H1 (cell line): Measurements from ENCODE around the gene SMLR1. TPM values are rescaled to one million over a fixed set of nuclear protein-coding genes. Genes with fewer than 3 reads are reported as not detected.

Experiments used
- CTCF ChIA-PET: fragments of 300-600 bp; sonication (Branson Sonifier 250); formaldehyde crosslinking; loops from one replicate; lab custom pipeline; 2021; ENCODE audit not compliant: partially characterized antibody; lab: Charles Lee
- POLR2A ChIA-PET: fragments of 300-600 bp; sonication (Branson Sonifier 250); formaldehyde crosslinking; loops from one replicate; lab custom pipeline; 2021; ENCODE audit warnings: inconsistent platforms; ENCODE audit not compliant: partially characterized antibody; lab: Charles Lee
- DNase-seq, 2 experiments: peaks; one replicate each; pipeline versions ENCODE4 v3.0.0 to v3.0.0-alpha.2; 2010 to 2022; ENCODE audit warnings: low spot score in 2 of 2, low read depth in 1 of 2, mixed read lengths in 1 of 2
- FAIRE-seq: peaks from 2 replicates; lab custom pipeline; 2011; peaks lifted over from hg19 to GRCh38; lab: Jason Lieb, UNC
- H2AFZ ChIP-seq: 2 replicates; pipeline ENCODE4 v1.8.1; 2012; ENCODE audit warnings: low read length, inconsistent platforms
- H2AK5ac ChIP-seq: 2 replicates; pipeline ENCODE4 v1.6.1; 2013; ENCODE audit warnings: low read depth, low read length
- H2BK120ac ChIP-seq: replicated peaks from 2 replicates; pipeline ENCODE3; 2013; ENCODE audit warnings: low read depth, low read length, inconsistent platforms
- H2BK12ac ChIP-seq: 2 replicates; pipeline ENCODE4 v1.6.1; 2013; ENCODE audit warnings: low read depth, low read length
- H2BK15ac ChIP-seq: 2 replicates; pipeline ENCODE4 v1.6.1; 2013; ENCODE audit warnings: low read length
- H2BK20ac ChIP-seq: 2 replicates; pipeline ENCODE4 v1.6.1; 2013; ENCODE audit warnings: low read length
- H2BK5ac ChIP-seq: 2 replicates; pipeline ENCODE4 v1.6.1; 2013; ENCODE audit warnings: low read depth, low read length
- H3K14ac ChIP-seq: 2 replicates; pipeline ENCODE4 v1.6.1; 2013; ENCODE audit warnings: inconsistent platforms; ENCODE audit not compliant: insufficient read length
- H3K18ac ChIP-seq: 2 replicates; pipeline ENCODE4 v1.6.1; 2013; ENCODE audit warnings: low read length; ENCODE audit errors: extremely low read depth
- H3K23ac ChIP-seq: 2 replicates; pipeline ENCODE4 v1.6.1; 2013; ENCODE audit warnings: inconsistent platforms; ENCODE audit not compliant: insufficient read length
- H3K23me2 ChIP-seq: 2 replicates; pipeline ENCODE4 v1.6.1; 2013; ENCODE audit warnings: low read depth, low read length
- H3K27ac ChIP-seq: 2 replicates; pipeline ENCODE4 v1.6.1; 2011; ENCODE audit warnings: low read depth, low read length, inconsistent platforms
- H3K27me3 ChIP-seq, 4 experiments: replicated peaks in 1 of 4; 1 replicate in 1 of 4; 2 replicates in 3 of 4; pipeline versions ENCODE4 v1.6.1 to v1.8.1; 2011 to 2013; ENCODE audit warnings: low read length in 3 of 4, mild to moderate bottlenecking in 3 of 4, inconsistent platforms in 2 of 4, mixed read lengths in 2 of 4, moderate library complexity in 1 of 4; ENCODE audit not compliant: control insufficient read depth in 3 of 4, insufficient read depth in 3 of 4; ENCODE audit errors: extremely low read depth in 1 of 4
- H3K36me3 ChIP-seq, 4 experiments: 2 replicates each; pipeline versions ENCODE4 v1.6.1 to v1.8.1; 2011 to 2013; ENCODE audit warnings: mild to moderate bottlenecking in 4 of 4, low read length in 3 of 4, moderate library complexity in 2 of 4, control low read depth in 1 of 4, inconsistent platforms in 1 of 4; ENCODE audit not compliant: insufficient read depth in 4 of 4, control insufficient read depth in 2 of 4
- H3K4ac ChIP-seq: replicated peaks from 2 replicates; pipeline ENCODE3; 2013; ENCODE audit warnings: low read length, low read depth, mixed read lengths, inconsistent platforms; ENCODE audit not compliant: insufficient read length
- H3K4me1 ChIP-seq, 4 experiments: replicated peaks in 1 of 4; 1 replicate in 1 of 4; 2 replicates in 3 of 4; pipeline versions ENCODE4 v1.6.1 to v1.8.1; 2011 to 2013; ENCODE audit warnings: low read length in 3 of 4, inconsistent platforms in 2 of 4, mixed read lengths in 1 of 4; ENCODE audit not compliant: insufficient read depth in 4 of 4, control insufficient read depth in 3 of 4
- H3K4me2 ChIP-seq, 2 experiments: 2 replicates each; pipeline versions ENCODE4 v1.6.1 to v1.8.1; 2011 to 2013; ENCODE audit warnings: low read depth in 2 of 2, low read length in 2 of 2, control low read depth in 1 of 2, inconsistent platforms in 1 of 2, mild to moderate bottlenecking in 1 of 2; ENCODE audit not compliant: insufficient read depth in 1 of 2
- H3K4me3 ChIP-seq, 4 experiments: fragments of 200-600, 300-600 bp in 1 of 4; sonication (generic), shearing (Covaris generic), sonication (Bioruptor Twin) in 1 of 4; 2 replicates each; pipeline versions ENCODE4 v1.5.1 to v1.8.1; 2011 to 2016; ENCODE audit warnings: low read length in 4 of 4, low read depth in 3 of 4, control low read depth in 2 of 4, inconsistent platforms in 2 of 4, mild to moderate bottlenecking in 2 of 4, mixed read lengths in 1 of 4, moderate library complexity in 1 of 4; ENCODE audit not compliant: insufficient read depth in 2 of 4; ENCODE audit errors: extremely low read depth in 1 of 4
- H3K56ac ChIP-seq: replicated peaks from 2 replicates; pipeline ENCODE3; 2013; ENCODE audit warnings: low read depth, mild to moderate bottlenecking, mixed read lengths, low read length, inconsistent platforms; ENCODE audit not compliant: insufficient read length
- H3K79me1 ChIP-seq: 2 replicates; pipeline ENCODE4 v1.6.1; 2013; ENCODE audit warnings: low read depth, low read length, control low read depth
- H3K79me2 ChIP-seq, 2 experiments: 2 replicates each; pipeline versions ENCODE4 v1.6.1 to v1.8.1; 2012 to 2013; ENCODE audit warnings: low read length in 2 of 2, mild to moderate bottlenecking in 2 of 2, inconsistent platforms in 1 of 2; ENCODE audit not compliant: insufficient read depth in 2 of 2, control insufficient read depth in 1 of 2
- H3K9ac ChIP-seq, 4 experiments: replicated peaks in 1 of 4; 1 replicate in 1 of 4; 2 replicates in 3 of 4; pipeline versions ENCODE4 v1.6.1 to v1.8.1; 2011 to 2013; ENCODE audit warnings: low read depth in 3 of 4, low read length in 3 of 4, control low read depth in 2 of 4, mild to moderate bottlenecking in 2 of 4, moderate library complexity in 2 of 4, inconsistent platforms in 1 of 4; ENCODE audit errors: extremely low read depth in 1 of 4
- H3K9me3 ChIP-seq, 2 experiments: 2 replicates each; pipeline versions ENCODE4 v1.6.1 to v1.8.1; 2012 to 2013; ENCODE audit warnings: mild to moderate bottlenecking in 2 of 2, moderate library complexity in 2 of 2, control low read depth in 1 of 2, inconsistent platforms in 1 of 2, low read depth in 1 of 2, low read length in 1 of 2, mixed read lengths in 1 of 2; ENCODE audit not compliant: insufficient read depth in 2 of 2
- H4K20me1 ChIP-seq, 2 experiments: replicated peaks in 1 of 2; 2 replicates each; pipeline versions ENCODE3 to v1.8.1; 2011 to 2013; ENCODE audit warnings: inconsistent platforms in 2 of 2, low read length in 2 of 2, mild to moderate bottlenecking in 1 of 2; ENCODE audit not compliant: insufficient read depth in 2 of 2, control insufficient read depth in 1 of 2
- H4K5ac ChIP-seq: 2 replicates; pipeline ENCODE4 v1.6.1; 2013; ENCODE audit warnings: low read length, low read depth, mixed read lengths, inconsistent platforms; ENCODE audit not compliant: insufficient read length
- H4K8ac ChIP-seq: 2 replicates; pipeline ENCODE4 v1.8.0; 2013; ENCODE audit warnings: mild to moderate bottlenecking, moderate library complexity, low read length, inconsistent platforms; ENCODE audit not compliant: insufficient read depth; ENCODE audit errors: extremely low read depth
- H4K91ac ChIP-seq: replicated peaks from 2 replicates; pipeline ENCODE3; 2013; ENCODE audit warnings: low read length, mixed read lengths, inconsistent platforms; ENCODE audit not compliant: insufficient read length
- WGBS, 2 experiments: shearing (Covaris generic) in 1 of 2; methylation state at CpG; one replicate each; pipeline versions ENCODE4 v1.1.6 to v1.1.7; 2013 to 2015; ENCODE audit warnings: low lambda C conversion rate in 2 of 2, mixed read lengths in 2 of 2, inconsistent platforms in 1 of 2, low coverage in 1 of 2, missing lambda C conversion rate in 1 of 2; ENCODE audit not compliant: insufficient replicate concordance in 2 of 2, insufficient coverage in 1 of 2, insufficient read length in 1 of 2; ENCODE audit errors: extremely low coverage in 1 of 2, missing lambda C conversion rate in 1 of 2; 5-methylcytosine and 5-hydroxymethylcytosine counted together
- polyA plus RNA-seq, 7 experiments: library from polyadenylated mRNA; depleted of rRNA in 3 of 7; stranded (reverse) in 5 of 7; unstranded in 2 of 7; fragments of >200 nt in 5 of 7; fragments of 200-250 nt in 2 of 7; gene quantifications; 1 replicate in 5 of 7; 2 replicates in 1 of 7; 4 replicates in 1 of 7; pipeline versions ENCODE4 v1.2.1 to v1.2.3, GENCODE V29; 2011 to 2013; ENCODE audit warnings: missing spikeins in 2 of 7, mixed read lengths in 2 of 7
- total RNA-seq: library from RNA; stranded (reverse); fragmentation: NEBNext Ultra II Directional; extraction: Animal tissue kit (Norgen Biotek cat#: 25700); gene quantifications from 2 replicates; pipeline ENCODE4 v1.2.1, GENCODE V29; 2021

The SMLR1 gene
- total and polyA plus RNA-seq, 2 of the 8 experiments (the other 6 are each of a cell fraction or from before 2014, with no cell fraction given): not detected

DNA sequence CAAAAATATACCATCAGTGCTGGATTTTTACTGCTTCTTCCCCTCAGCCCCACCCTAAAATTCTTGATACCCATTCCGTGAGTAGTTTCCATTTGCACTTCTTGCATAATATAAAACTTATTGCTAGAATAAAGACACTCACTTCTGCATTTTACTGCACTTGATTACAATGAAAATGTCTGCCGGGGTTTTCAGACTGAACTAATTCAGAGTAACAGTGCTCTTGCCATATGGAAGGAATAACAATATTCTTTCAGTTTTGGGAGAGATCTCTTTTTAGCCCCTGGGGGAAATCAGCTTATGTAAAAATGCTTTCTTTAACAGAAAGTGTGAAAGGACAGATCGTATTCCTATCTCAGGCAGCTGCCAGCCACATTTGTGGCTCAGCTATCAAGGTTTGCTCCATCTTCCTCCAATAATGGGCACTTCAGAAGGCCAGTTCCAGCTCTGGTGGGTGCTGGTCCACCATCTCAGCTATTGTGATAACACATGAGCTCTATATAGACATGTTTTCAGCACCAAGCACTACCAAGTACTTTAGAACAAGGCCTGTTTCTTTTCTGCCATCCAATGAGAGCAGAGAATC is 8.9 kb downstream of the SMLR1 start:
- H3K23me2 ChIP-seq: no peaks in the 10 kb centered on the region
- H3K18ac ChIP-seq: no peak overlapping the region
- no peak overlapping the region for H3K56ac ChIP-seq

More for the DNA sequence above, 8.9 kb downstream of the SMLR1 start:
- no peaks in the 10 kb centered on the region for H3K27me3 ChIP-seq
- no peaks in the 10 kb centered on the region for H4K20me1 ChIP-seq
- H4K5ac ChIP-seq: no peak overlapping the region
- DNase-seq (no peak), FAIRE-seq (no peak)
- H3K23ac ChIP-seq: no peak overlapping the region
- WGBS, 2 experiments: 85% methylated on average over 3 of the region's 3 CpGs; no CpG with 5 or more reads in 1 of the 2 experiments
- no peak overlapping the region for H4K8ac ChIP-seq
- H3K4me1 ChIP-seq: peaks cover under 1 to 8% (median 3%) of the 10 kb centered on the region in 4 experiments; a peak in 5 of 7 replicates
- no peak overlapping the region for H3K4me3 ChIP-seq
- H2BK20ac ChIP-seq: no peak overlapping the region
- H3K4ac ChIP-seq: no peak overlapping the region
- H2AK5ac ChIP-seq: no peak overlapping the region
- no peak overlapping the region for H2BK12ac ChIP-seq
- no peak overlapping the region for H2BK120ac ChIP-seq
- no peak overlapping the region for H2BK5ac ChIP-seq
- no peak overlapping the region for H4K91ac ChIP-seq
- H3K36me3 ChIP-seq: no peaks in the 10 kb centered on the region
- H3K79me2 ChIP-seq: no peaks in the 10 kb centered on the region
- H3K27ac ChIP-seq: no peak overlapping the region
- H3K9ac ChIP-seq: no peak overlapping the region
- ChIA-PET CTCF (interaction anchor here (0.9 to 1.5 kb wide), 3 partner anchors 11 to 584 kb away, joined by 3 read pairs; no protein-coding TSS in a partner anchor), POLR2A (no interaction called here)
- H3K9me3 ChIP-seq: no peaks in the 10 kb centered on the region
- H2BK15ac ChIP-seq: no peak overlapping the region
- no peak overlapping the region for H3K4me2 ChIP-seq
- H3K79me1 ChIP-seq: no peaks in the 10 kb centered on the region
- H3K14ac ChIP-seq: no peak overlapping the region
- H2AFZ ChIP-seq: no peak overlapping the region
